HFF-Myc (cell line): Measurements from ENCODE around the gene NADK.

ENCODE experiments used
- DNase-seq: peaks from one replicate; pipeline ENCODE4 v3.0.0-alpha.2; 2011; ENCODE audit warnings: low read depth; ENCODE audit errors: extremely low read depth
- H3K4me3 ChIP-seq: replicated peaks from 2 replicates; pipeline ENCODE4 v1.5.1; 2011; ENCODE audit warnings: low read depth, mild to moderate bottlenecking, control low read depth, low read length
- TF ChIP-seq, protein P1 (sequence below): IDR thresholded peaks from 2 replicates; pipeline ENCODE4 v1.5.1; 2012; ENCODE audit warnings: mild to moderate bottlenecking, low read depth, low read length, control low read depth; ENCODE audit errors: missing control alignments

Gene NADK

GRCh38 chr1:1763657-1764621 lies 14.3 kb downstream of the NADK start:
- no peak for DNase-seq
- H3K4me3 ChIP-seq: no peak overlapping the region

GRCh38 chr1:1761504-1762376 lies 16.5 kb downstream of the NADK start:
- no peak for DNase-seq
- TF ChIP-seq, protein P1, sequence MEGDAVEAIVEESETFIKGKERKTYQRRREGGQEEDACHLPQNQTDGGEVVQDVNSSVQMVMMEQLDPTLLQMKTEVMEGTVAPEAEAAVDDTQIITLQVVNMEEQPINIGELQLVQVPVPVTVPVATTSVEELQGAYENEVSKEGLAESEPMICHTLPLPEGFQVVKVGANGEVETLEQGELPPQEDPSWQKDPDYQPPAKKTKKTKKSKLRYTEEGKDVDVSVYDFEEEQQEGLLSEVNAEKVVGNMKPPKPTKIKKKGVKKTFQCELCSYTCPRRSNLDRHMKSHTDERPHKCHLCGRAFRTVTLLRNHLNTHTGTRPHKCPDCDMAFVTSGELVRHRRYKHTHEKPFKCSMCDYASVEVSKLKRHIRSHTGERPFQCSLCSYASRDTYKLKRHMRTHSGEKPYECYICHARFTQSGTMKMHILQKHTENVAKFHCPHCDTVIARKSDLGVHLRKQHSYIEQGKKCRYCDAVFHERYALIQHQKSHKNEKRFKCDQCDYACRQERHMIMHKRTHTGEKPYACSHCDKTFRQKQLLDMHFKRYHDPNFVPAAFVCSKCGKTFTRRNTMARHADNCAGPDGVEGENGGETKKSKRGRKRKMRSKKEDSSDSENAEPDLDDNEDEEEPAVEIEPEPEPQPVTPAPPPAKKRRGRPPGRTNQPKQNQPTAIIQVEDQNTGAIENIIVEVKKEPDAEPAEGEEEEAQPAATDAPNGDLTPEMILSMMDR: no peak
- no peak overlapping the region for H3K4me3 ChIP-seq

More at GRCh38 chr1:1763657-1764621, 14.3 kb downstream of the NADK start:
- TF ChIP-seq, protein P1: no peak

- no peak for DNase-seq
- no peak overlapping the region for H3K4me3 ChIP-seq
- TF ChIP-seq, protein P1: no peak
Observed at GRCh38 chr1:1760715-1761114, 17.6 kb downstream of the NADK start.

DNA sequence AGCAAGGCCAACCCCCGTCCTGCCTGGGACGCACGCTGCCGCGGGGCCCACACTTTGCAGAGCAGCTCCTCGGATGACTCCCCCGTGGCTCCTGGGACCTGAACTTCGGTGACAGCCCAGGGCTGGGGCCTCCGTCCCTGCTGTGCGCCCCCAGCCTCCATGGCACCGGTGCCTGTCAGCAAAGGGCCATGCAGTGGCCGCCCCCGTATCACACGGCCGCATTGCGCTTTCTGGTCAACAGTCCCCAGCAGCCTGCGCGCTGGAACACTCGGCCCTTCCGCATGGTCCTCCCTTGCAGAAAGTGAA lies 18.0 kb downstream of the NADK start:
- no peak for DNase-seq
- H3K4me3 ChIP-seq: no peak overlapping the region
- TF ChIP-seq, protein P1: no peak

GRCh38 chr1:1759456-1760344 lies 18.6 kb downstream of the NADK start:
- TF ChIP-seq, protein P1: no peak
- no peak overlapping the region for H3K4me3 ChIP-seq
- DNase-seq: no peak
